ENCODE measurements around the gene PAN3. TPM values are rescaled to one million over a fixed set of nuclear protein-coding genes. Genes with fewer than 3 reads are reported as not detected.
A peak's percentile ranks its signal among the peaks of the same experiment; 100 is the strongest.

PAN3 gene
- total RNA-seq, 1 experiment from 2014 or later = 32.9 TPM

GRCh38 chr13:28314879-28315278 lies 176.5 kb downstream of the PAN3 start:
- intact Hi-C loops (cut with micrococcal nuclease) = no loop called here
- CTCF ChIA-PET = interaction anchor here (0.9 to 1.9 kb wide), 2 partner anchors 9 to 128 kb away, joined by 4 to 14 read pairs; no protein-coding TSS in a partner anchor
- H3K36me3 Mint-ChIP-seq (ENCODE audit: insufficient read depth, unreplicated experiment) = no peaks in the 10 kb centered on the region
- no peaks in the 10 kb centered on the region for H3K9me3 Mint-ChIP-seq (ENCODE audit: unreplicated experiment)
- no peaks in the 10 kb centered on the region for H3K4me1 Mint-ChIP-seq (ENCODE audit: insufficient read depth, unreplicated experiment)
- POLR2A ChIA-PET = interaction anchor here (0.6 to 1.2 kb wide), 3 partner anchors 13 to 318 kb away, joined by 3 to 4 read pairs (median 4); no protein-coding TSS in a partner anchor
- no peak for TF ChIP-seq CTCF (IDR thresholded peaks at IDR 0.05; ENCODE audit: unreplicated experiment)
- H3K27me3 Mint-ChIP-seq (ENCODE audit: insufficient read depth, unreplicated experiment) = no peaks in the 10 kb centered on the region
- no peak for DNase-seq (ENCODE audit: unreplicated experiment)
- H3K27ac Mint-ChIP-seq (ENCODE audit: low read depth, unreplicated experiment) = no peak overlapping the region
- no TSS peak for BruUV-seq (replicated peaks)
- no peak overlapping the region for H3K4me3 Mint-ChIP-seq (ENCODE audit: unreplicated experiment)

- ChIA-PET CTCF (interaction anchor here (0.6 to 0.7 kb wide), 4 partner anchors 9 to 296 kb away, joined by 3 to 4 read pairs (median 4); no protein-coding TSS in a partner anchor), POLR2A (no interaction called here)
- Mint-ChIP-seq H3K36me3 (ENCODE audit: insufficient read depth, unreplicated experiment) (no peaks in the 10 kb centered on the region), H3K4me3 (ENCODE audit: unreplicated experiment) (no peak overlapping the region), H3K27me3 (ENCODE audit: insufficient read depth, unreplicated experiment) (no peaks in the 10 kb centered on the region), H3K27ac (ENCODE audit: low read depth, unreplicated experiment) (peak overlapping the region; percentile 21), H3K4me1 (ENCODE audit: insufficient read depth, unreplicated experiment) (no peaks in the 10 kb centered on the region), H3K9me3 (ENCODE audit: unreplicated experiment) (no peaks in the 10 kb centered on the region)
- no peak for DNase-seq (ENCODE audit: unreplicated experiment)
- intact Hi-C loops (cut with micrococcal nuclease) = no loop called here
- BruUV-seq (replicated peaks) = no TSS peak
- no peak for TF ChIP-seq CTCF (IDR thresholded peaks at IDR 0.05; ENCODE audit: unreplicated experiment)
Observed at GRCh38 chr13:28316129-28316528, 177.8 kb downstream of the PAN3 start.

GRCh38 chr13:28316836-28317235 lies 178.5 kb downstream of the PAN3 start:
- no peaks in the 10 kb centered on the region for H3K27me3 Mint-ChIP-seq (ENCODE audit: insufficient read depth, unreplicated experiment)
- ChIA-PET POLR2A (no interaction called here), CTCF (no interaction called here)
- TF ChIP-seq CTCF (IDR thresholded peaks at IDR 0.05; ENCODE audit: unreplicated experiment) = no peak
- no peaks in the 10 kb centered on the region for H3K9me3 Mint-ChIP-seq (ENCODE audit: unreplicated experiment)
- no peaks in the 10 kb centered on the region for H3K4me1 Mint-ChIP-seq (ENCODE audit: insufficient read depth, unreplicated experiment)
- H3K36me3 Mint-ChIP-seq (ENCODE audit: insufficient read depth, unreplicated experiment) = no peaks in the 10 kb centered on the region
- no peak overlapping the region for H3K4me3 Mint-ChIP-seq (ENCODE audit: unreplicated experiment)
- no peak overlapping the region for H3K27ac Mint-ChIP-seq (ENCODE audit: low read depth, unreplicated experiment)
- DNase-seq (ENCODE audit: unreplicated experiment) = no peak
- intact Hi-C loops (cut with micrococcal nuclease) = no loop called here
- no TSS peak for BruUV-seq (replicated peaks)

- Mint-ChIP-seq H3K27me3 (ENCODE audit: insufficient read depth, unreplicated experiment) (no peaks in the 10 kb centered on the region), H3K27ac (ENCODE audit: low read depth, unreplicated experiment) (no peak overlapping the region), H3K9me3 (ENCODE audit: unreplicated experiment) (no peaks in the 10 kb centered on the region), H3K4me1 (ENCODE audit: insufficient read depth, unreplicated experiment) (no peaks in the 10 kb centered on the region), H3K4me3 (ENCODE audit: unreplicated experiment) (no peak overlapping the region), H3K36me3 (ENCODE audit: insufficient read depth, unreplicated experiment) (no peaks in the 10 kb centered on the region)
- CTCF ChIA-PET = interaction anchor here (0.7 to 1.0 kb wide), 3 partner anchors 40 to 939 kb away, joined by 3 to 5 read pairs (median 4); no protein-coding TSS in a partner anchor
- no TSS peak for BruUV-seq (replicated peaks)
- no peak for TF ChIP-seq CTCF (IDR thresholded peaks at IDR 0.05; ENCODE audit: unreplicated experiment)
- no peak for DNase-seq (ENCODE audit: unreplicated experiment)
- intact Hi-C loops (cut with micrococcal nuclease) = no loop called here
- POLR2A ChIA-PET = no interaction called here
Observed at GRCh38 chr13:28318496-28318895, 180.2 kb downstream of the PAN3 start.

Data from MCF 10A (cell line).